IMR-90 (cell line): Measurements from ENCODE around the gene TAP2. TPM values are rescaled to one million over a fixed set of nuclear protein-coding genes. Genes with fewer than 3 reads are reported as not detected.

Source experiments
- ATAC-seq: fragments of 200-7000 bp; cut with Tn5 transposase; 2 replicates; pipeline ENCODE4 v1.9.1; 2020; ENCODE audit warnings: low read depth, mild to moderate bottlenecking, moderate library complexity
- BruUV-seq: library from RNA; stranded (reverse); fragments of 400-500 nt; replicated peaks from 2 replicates; lab custom pipeline; 2021; lab: Mats Ljungman, UMichigan
- CTCF ChIA-PET: fragments of 300-600 bp; formaldehyde crosslinking; extraction: SDS; loops from one replicate; lab custom pipeline; 2021; ENCODE audit warnings: antibody characterized with exemption; lab: Yijun Ruan, JAX
- POLR2A ChIA-PET: fragments of 300-600 bp; sonication (Branson Sonifier 250); formaldehyde crosslinking; loops from one replicate; lab custom pipeline; 2022; ENCODE audit warnings: antibody characterized with exemption; ENCODE audit not compliant: unreplicated experiment; lab: Charles Lee
- DNase-seq: peaks from one replicate; pipeline ENCODE4 v3.0.0; 2013
- H2AFZ ChIP-seq: replicated peaks from 2 replicates; pipeline ENCODE3; 2013; ENCODE audit warnings: low read length, mild to moderate bottlenecking; ENCODE audit not compliant: poor library complexity
- H2AK5ac ChIP-seq: 2 replicates; pipeline ENCODE4 v1.6.1; 2013; ENCODE audit warnings: low read depth, low read length, inconsistent platforms
- H2AK9ac ChIP-seq: replicated peaks from 2 replicates; pipeline ENCODE3; 2013; ENCODE audit warnings: mild to moderate bottlenecking, low read depth, low read length, moderate library complexity; ENCODE audit not compliant: poor library complexity
- H2BK120ac ChIP-seq: 2 replicates; pipeline ENCODE4 v1.6.1; 2013; ENCODE audit warnings: low read depth, low read length, inconsistent platforms
- H2BK15ac ChIP-seq: 3 replicates; pipeline ENCODE4 v1.6.1; 2013; ENCODE audit warnings: low read depth, low read length, inconsistent platforms
- H2BK20ac ChIP-seq: 2 replicates; pipeline ENCODE4 v1.6.1; 2013; ENCODE audit warnings: low read depth, mild to moderate bottlenecking, inconsistent platforms, low read length, moderate library complexity
- H2BK5ac ChIP-seq: 2 replicates; pipeline ENCODE4 v1.6.1; 2013; ENCODE audit warnings: mild to moderate bottlenecking, low read depth, low read length, inconsistent platforms; ENCODE audit not compliant: poor library complexity, severe bottlenecking
- H3K14ac ChIP-seq: replicated peaks from 2 replicates; pipeline ENCODE4 v1.6.1; 2013; ENCODE audit warnings: low read depth, low read length, inconsistent platforms
- H3K18ac ChIP-seq: 2 replicates; pipeline ENCODE4 v1.6.1; 2013; ENCODE audit warnings: low read depth, low read length, control low read depth
- H3K23ac ChIP-seq: 2 replicates; pipeline ENCODE4 v1.6.1; 2013; ENCODE audit warnings: low read depth, low read length, inconsistent platforms
- H3K27ac ChIP-seq: 2 replicates; pipeline ENCODE4 v1.5.1; 2013; ENCODE audit warnings: mild to moderate bottlenecking, control low read depth, low read length; ENCODE audit not compliant: insufficient read depth
- H3K27me3 ChIP-seq: 2 replicates; pipeline ENCODE4 v1.6.1; 2013; ENCODE audit warnings: low read length; ENCODE audit not compliant: control insufficient read depth, insufficient read depth
- H3K36me3 ChIP-seq: 2 replicates; pipeline ENCODE4 v1.6.1; 2013; ENCODE audit warnings: low read length, mixed read lengths; ENCODE audit not compliant: control insufficient read depth, insufficient read depth
- H3K4ac ChIP-seq: 2 replicates; pipeline ENCODE4 v1.6.1; 2013; ENCODE audit warnings: low read depth, low read length, inconsistent platforms
- H3K4me1 ChIP-seq: 2 replicates; pipeline ENCODE4 v1.6.1; 2013; ENCODE audit warnings: low read length, mixed read lengths; ENCODE audit not compliant: control insufficient read depth, insufficient read depth
- H3K4me2 ChIP-seq: 2 replicates; pipeline ENCODE4 v1.6.1; 2013; ENCODE audit warnings: low read depth, mild to moderate bottlenecking, control low read depth, low read length, moderate library complexity
- H3K4me3 ChIP-seq: 2 replicates; pipeline ENCODE4 v1.5.1; 2013; ENCODE audit warnings: low read depth, mild to moderate bottlenecking, control low read depth, low read length, moderate library complexity; ENCODE audit not compliant: insufficient read depth
- H3K56ac ChIP-seq: 2 replicates; pipeline ENCODE4 v1.6.1; 2013; ENCODE audit warnings: low read length, inconsistent platforms; ENCODE audit not compliant: insufficient read depth; ENCODE audit errors: extremely low read depth
- H3K79me1 ChIP-seq, 2 experiments: 2 replicates each; pipeline ENCODE4 v1.6.1; 2013; ENCODE audit warnings: low read length in 2 of 2, inconsistent platforms in 1 of 2, low read depth in 1 of 2
- H3K9ac ChIP-seq: 2 replicates; pipeline ENCODE4 v1.6.1; 2013; ENCODE audit warnings: low read depth, low read length, control low read depth
- H3K9me1 ChIP-seq: 2 replicates; pipeline ENCODE4 v1.6.1; 2013; ENCODE audit warnings: low read length, inconsistent platforms; ENCODE audit not compliant: insufficient read depth
- H3K9me3 ChIP-seq: 2 replicates; pipeline ENCODE4 v1.6.1; 2013; ENCODE audit warnings: low read length; ENCODE audit not compliant: control insufficient read depth, insufficient read depth
- H4K20me1 ChIP-seq: 2 replicates; pipeline ENCODE4 v1.6.1; 2013; ENCODE audit warnings: low read length, inconsistent platforms; ENCODE audit not compliant: insufficient read depth
- H4K5ac ChIP-seq: 2 replicates; pipeline ENCODE4 v1.6.1; 2013; ENCODE audit warnings: mild to moderate bottlenecking, low read depth, low read length, control low read depth
- H4K8ac ChIP-seq, 2 experiments: 2 replicates each; pipeline ENCODE4 v1.6.1; 2013; ENCODE audit warnings: low read depth in 2 of 2, low read length in 2 of 2, control low read depth in 1 of 2, inconsistent platforms in 1 of 2
- H4K91ac ChIP-seq: 2 replicates; pipeline ENCODE4 v1.6.1; 2013; ENCODE audit warnings: low read depth, low read length, inconsistent platforms; ENCODE audit not compliant: insufficient read depth
- MXI1 ChIP-seq: IDR thresholded peaks from 2 replicates; pipeline ENCODE4 v1.6.1; 2012; ENCODE audit warnings: low read depth, mild to moderate bottlenecking, low read length, moderate library complexity, borderline replicate concordance
- NFE2L2 ChIP-seq: fragments of 150-350 bp; IDR thresholded peaks from 2 replicates; pipeline ENCODE4 v1.6.1; 2016; ENCODE audit warnings: low read depth, mild to moderate bottlenecking, low read length
- RFX5 ChIP-seq: IDR thresholded peaks from 2 replicates; pipeline ENCODE4 v1.8.0; 2012; ENCODE audit warnings: low read depth, mild to moderate bottlenecking, low read length, moderate library complexity
- WGBS, 2 experiments: methylation state at CpG; one replicate each; pipeline versions ENCODE4 v1.1.5 to v1.1.7; 2013; ENCODE audit warnings: missing lambda C conversion rate in 2 of 2; ENCODE audit not compliant: insufficient read length in 1 of 2; ENCODE audit errors: extremely low coverage in 2 of 2; 5-methylcytosine and 5-hydroxymethylcytosine counted together
- dilution Hi-C: fragments of 300-500 bp; cut with HindIII; formaldehyde crosslinking; loops from one replicate; pipeline ENCODE4 v1.14.3; 2018; ENCODE audit warnings: low sequenced_read_pairs; ENCODE audit not compliant: unreplicated experiment
- in situ Hi-C: fragments of 300-500 bp; cut with MboI; formaldehyde crosslinking; loops from 3 replicates; pipeline ENCODE4 v1.14.3; 2019; ENCODE audit warnings: low sequenced_read_pairs, inconsistent platforms, mixed read lengths
- intact Hi-C: fragments of 100-400 bp; cut with micrococcal nuclease; formaldehyde crosslinking; loops from 2 replicates; pipeline ENCODE4 v1.10.0; 2022
- polyA plus RNA-seq, 3 experiments: library from polyadenylated mRNA; depleted of rRNA; stranded (reverse); fragments of >200 nt; gene quantifications; 2 replicates each; pipeline ENCODE4 v1.2.3, GENCODE V29; 2012; ENCODE audit warnings: low replicate concordance in 1 of 3
- total RNA-seq: library from RNA; depleted of rRNA; stranded (reverse); fragments of >200 nt; gene quantifications from 2 replicates; pipeline ENCODE4 v1.2.3, GENCODE V29; 2012

TAP2 gene
- total and polyA plus RNA-seq, 2 of the 4 experiments (the other 2 are of a cell fraction) = 6.6 to 11.4 TPM

DNA sequence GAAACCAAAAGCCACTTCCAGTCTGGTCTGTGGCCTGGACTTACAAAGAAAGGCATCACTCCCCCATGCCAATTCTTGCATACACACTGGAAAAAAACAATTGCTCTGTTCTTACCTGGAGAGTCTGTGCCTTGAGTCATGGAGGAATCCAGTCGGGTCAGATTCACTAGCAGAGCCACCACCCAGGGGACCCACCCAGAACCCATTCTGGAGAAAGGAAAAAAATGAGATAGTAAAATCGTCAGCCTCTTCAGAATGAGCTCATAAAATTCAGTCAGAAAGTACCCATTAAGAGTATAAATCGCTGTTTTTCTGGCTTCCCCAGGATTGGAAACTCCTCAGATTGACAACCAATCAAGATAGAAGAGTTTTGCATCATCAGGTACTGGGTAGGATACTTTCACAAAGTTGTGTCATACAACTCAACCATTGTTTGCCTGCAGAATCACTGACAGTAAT, 21.8 kb downstream of the TAP2 start, which contains the start of gene HLA-DOB:
HLA-DOB (minus strand) TSS at position 257 of the 459 bp plus-strand sequence; CDS start at position 206, 51 bp downstream.
- no peak for ATAC-seq
- peak; percentile 10 for DNase-seq
- no peaks in the 10 kb centered on the region for H4K20me1 ChIP-seq

More for the DNA sequence above, 21.8 kb downstream of the TAP2 start, which contains the start of gene HLA-DOB:
- peaks cover 5% of the 10 kb centered on the region for H3K4me1 ChIP-seq
- no peak within 1 kb of the TSS for H3K18ac ChIP-seq
- no peak within 1 kb of the TSS for H2BK5ac ChIP-seq
- H3K27me3 ChIP-seq = 0 out of 2 replicates have a peak, but pooled peaks cover 1% of the 10 kb centered on the region
- H3K9ac ChIP-seq = no peak within 1 kb of the TSS
- no peak within 1 kb of the TSS for H2AK5ac ChIP-seq
- CTCF ChIA-PET = no interaction called here
- no peak within 1 kb of the TSS for H3K27ac ChIP-seq
- no peak within 1 kb of the TSS for H3K4me2 ChIP-seq
- no CpG with 5 or more reads among the region's 3 CpGs for WGBS, 2 experiments
- POLR2A ChIA-PET = no interaction called here
- no peak within 1 kb of the TSS for H3K4me3 ChIP-seq
- no peak within 1 kb of the TSS for H2BK15ac ChIP-seq
- intact Hi-C loops (no loop called here), dilution Hi-C loops (no loop called here), in situ Hi-C loops (no loop called here)
- no peaks in the 10 kb centered on the region for H3K36me3 ChIP-seq
- no TSS peak for BruUV-seq
- H4K5ac ChIP-seq = no peak within 1 kb of the TSS
- peaks cover 4% of the 10 kb centered on the region; the same call in 1 of the 2 replicates for H3K9me1 ChIP-seq
- H3K56ac ChIP-seq = no peak within 1 kb of the TSS
- no peak for TF ChIP-seq MXI1
- peak; percentile 92 for TF ChIP-seq RFX5
- TF ChIP-seq NFE2L2 = no peak
- no peak within 1 kb of the TSS for H3K23ac ChIP-seq
- H4K8ac ChIP-seq = no peak within 1 kb of the TSS
- H3K9me3 ChIP-seq = no peaks in the 10 kb centered on the region
- no peaks in the 10 kb centered on the region for H3K79me1 ChIP-seq
- H2BK120ac ChIP-seq = no peak within 1 kb of the TSS
- H2BK20ac ChIP-seq = no peak within 1 kb of the TSS
- H4K91ac ChIP-seq = no peak within 1 kb of the TSS
- H2AK9ac ChIP-seq = no peak within 1 kb of the TSS
- no peak within 1 kb of the TSS for H3K14ac ChIP-seq
- H3K4ac ChIP-seq = no peak within 1 kb of the TSS
- no peak within 1 kb of the TSS for H2AFZ ChIP-seq
